ENCODE results near the gene MIPOL1. TPM values are rescaled to one million over a fixed set of nuclear protein-coding genes. Genes with fewer than 3 reads are reported as not detected.

Gene MIPOL1
- total and polyA plus RNA-seq, 2 donors (not counting 3 experiments of a cell fraction or from before 2014, with no cell fraction given) = 3.4 to 33.5 TPM

GRCh38 chr14:37232907-37233481, 35.3 kb downstream of the MIPOL1 start:
- peak; percentile 70 for DNase-seq (ENCODE audit: low read depth, low spot score)
- POLR2A ChIA-PET = no interaction called here
- Histone ChIP-seq H3K9me3 (replicated peaks; ENCODE audit: control insufficient read depth, insufficient read depth, low read length) (no peaks in the 10 kb centered on the region), H2AFZ (ENCODE audit: low read depth, low read length) (no peak overlapping the region), H3K4me3 (replicated peaks in 1 of 3; ENCODE audit: insufficient read depth in 1 of 3, low read depth in 1 of 3, low read length in 3 of 3) (no peak overlapping the region), H3K4me2 (ENCODE audit: insufficient read depth, low read length) (no peak overlapping the region), H4K20me1 (replicated peaks; ENCODE audit: control insufficient read depth, extremely low read depth, insufficient read depth, low read length) (peaks cover 7% of the 10 kb centered on the region), H3K9me1 (replicated peaks; ENCODE audit: control insufficient read depth, extremely low read depth, insufficient read depth, low read length) (no peaks in the 10 kb centered on the region), H3K79me2 (ENCODE audit: control insufficient read depth, insufficient read depth, low read length) (peaks cover 44% of the 10 kb centered on the region), H3K27me3 (ENCODE audit: control insufficient read depth in 2 of 2, insufficient read depth in 2 of 2, low read length in 2 of 2) (no peaks in the 10 kb centered on the region), H3K27ac (ENCODE audit: insufficient read depth, low read depth, low read length) (no peak overlapping the region), H3K4me1 (ENCODE audit: control insufficient read depth, extremely low read depth, insufficient read depth, low read length) (no peaks in the 10 kb centered on the region), H3K9ac (replicated peaks; ENCODE audit: extremely low read depth, insufficient read depth, low read length) (no peak overlapping the region), H3K36me3 (ENCODE audit: control insufficient read depth in 2 of 2, extremely low read depth in 1 of 2, insufficient read depth in 2 of 2, low read length in 2 of 2) (no peaks in the 10 kb centered on the region)
- no peak for TF ChIP-seq POLR2A (IDR thresholded peaks at IDR 0.05; ENCODE audit: low read depth, low read length)
- TF ChIP-seq GATA2 (IDR thresholded peaks at IDR 0.05; ENCODE audit: insufficient read depth, insufficient read length, low read depth, low read length) = no peak
- no peak for TF ChIP-seq JUN (IDR thresholded peaks at IDR 0.05; ENCODE audit: borderline replicate concordance, insufficient read depth, insufficient read length, low read depth)
- TF ChIP-seq CTCF (IDR thresholded peaks at IDR 0.05; ENCODE audit: extremely low read depth in 1 of 2, insufficient read depth in 1 of 2, low read depth in 1 of 2, low read length in 2 of 2) = peak; percentile 55 to 56
- peak; percentile 75 for TF ChIP-seq MAX (IDR thresholded peaks at IDR 0.05; ENCODE audit: insufficient read depth, insufficient read length)
- no peak for TF ChIP-seq EZH2 (IDR thresholded peaks at IDR 0.05; ENCODE audit: borderline replicate concordance, low read depth, low read length, severe bottlenecking)
- no peak for TF ChIP-seq MYC (IDR thresholded peaks at IDR 0.05; ENCODE audit: low read depth, low read length)
- no peak for FAIRE-seq
- BruUV-seq (replicated peaks) = no TSS peak
- intact Hi-C loops (cut with micrococcal nuclease) = loop anchor here (1.0 to 5.0 kb wide), 5 partner anchors 35 to 680 kb away; partner anchors contain the start of gene SLC25A21
- dilution Hi-C loops (cut with MboI; ENCODE audit: extremely low pct_ligation_motif_present, low sequenced_read_pairs) = no loop called here
- CTCF ChIA-PET = interaction anchor here (0.6 to 8.5 kb wide), 22 partner anchors 10 to 679 kb away, joined by 3 to 79 read pairs (median 6); partner anchors contain the start of genes MIPOL1 and SLC25A21
